ENCODE results near the gene SLC22A12.

- TF ChIP-seq, protein P1, sequence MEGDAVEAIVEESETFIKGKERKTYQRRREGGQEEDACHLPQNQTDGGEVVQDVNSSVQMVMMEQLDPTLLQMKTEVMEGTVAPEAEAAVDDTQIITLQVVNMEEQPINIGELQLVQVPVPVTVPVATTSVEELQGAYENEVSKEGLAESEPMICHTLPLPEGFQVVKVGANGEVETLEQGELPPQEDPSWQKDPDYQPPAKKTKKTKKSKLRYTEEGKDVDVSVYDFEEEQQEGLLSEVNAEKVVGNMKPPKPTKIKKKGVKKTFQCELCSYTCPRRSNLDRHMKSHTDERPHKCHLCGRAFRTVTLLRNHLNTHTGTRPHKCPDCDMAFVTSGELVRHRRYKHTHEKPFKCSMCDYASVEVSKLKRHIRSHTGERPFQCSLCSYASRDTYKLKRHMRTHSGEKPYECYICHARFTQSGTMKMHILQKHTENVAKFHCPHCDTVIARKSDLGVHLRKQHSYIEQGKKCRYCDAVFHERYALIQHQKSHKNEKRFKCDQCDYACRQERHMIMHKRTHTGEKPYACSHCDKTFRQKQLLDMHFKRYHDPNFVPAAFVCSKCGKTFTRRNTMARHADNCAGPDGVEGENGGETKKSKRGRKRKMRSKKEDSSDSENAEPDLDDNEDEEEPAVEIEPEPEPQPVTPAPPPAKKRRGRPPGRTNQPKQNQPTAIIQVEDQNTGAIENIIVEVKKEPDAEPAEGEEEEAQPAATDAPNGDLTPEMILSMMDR (IDR thresholded peaks at IDR 0.05), result no peak
- TF ChIP-seq EZH2phosphoT487 (IDR thresholded peaks at IDR 0.05), result no peak
Observed at GRCh38 chr11:64585150-64585549, 5.9 kb upstream of the SLC22A12 start.

Data from neural progenitor cell (in vitro differentiated cells).